T-helper 17 cell (primary cell): ENCODE data around the gene ISCU. TPM values are rescaled to one million over a fixed set of nuclear protein-coding genes. Genes with fewer than 3 reads are reported as not detected.

Experiments used
- ATAC-seq: fragments of 150-1000 bp; cut with Tn5 transposase; 2 replicates; pipeline ENCODE4 v1.10.0; 2021; ENCODE audit warnings: mild to moderate bottlenecking, moderate library complexity
- DNase-seq, 3 donors: peaks; one replicate each; pipeline versions ENCODE4 v3.0.0 to v3.0.0-alpha.2; 2020 to 2021
- H3K9me3 ChIP-seq: one replicate; pipeline ENCODE4 v1.7.0; 2013; ENCODE audit warnings: low read length, mild to moderate bottlenecking; ENCODE audit not compliant: control insufficient read depth, poor library complexity, severe bottlenecking
- H3K27ac Mint-ChIP-seq: one replicate; pipeline ENCODE4 v1.8.0; 2022; ENCODE audit warnings: mild to moderate bottlenecking, moderate library complexity, mixed read lengths
- H3K27me3 Mint-ChIP-seq: one replicate; pipeline ENCODE4 v1.8.0; 2022; ENCODE audit warnings: mixed read lengths
- H3K36me3 Mint-ChIP-seq: one replicate; pipeline ENCODE4 v1.8.0; 2022; ENCODE audit warnings: low read depth, mixed read lengths
- H3K4me1 Mint-ChIP-seq: one replicate; pipeline ENCODE4 v1.8.0; 2022; ENCODE audit warnings: mild to moderate bottlenecking, mixed read lengths
- H3K4me3 Mint-ChIP-seq: one replicate; pipeline ENCODE4 v1.8.0; 2022; ENCODE audit warnings: mild to moderate bottlenecking, moderate library complexity, mixed read lengths
- total RNA-seq, 4 donors: library from RNA in 2 of 4; stranded (reverse) in 2 of 4; gene quantifications; one replicate each; pipeline ENCODE4 v1.2.3 and lab custom pipeline; 2022 to 2026

ISCU gene
- total RNA-seq, 2 donors from 2014 or later, result 139 to 177 TPM

- Mint-ChIP-seq H3K36me3 (no peaks in the 10 kb centered on the region), H3K4me1 (peaks cover 8% of the 10 kb centered on the region), H3K4me3 (no peak overlapping the region), H3K27ac (no peak overlapping the region), H3K27me3 (no peaks in the 10 kb centered on the region)
- no peaks in the 10 kb centered on the region for H3K9me3 ChIP-seq
- ATAC-seq, result no peak
- DNase-seq, result no peak
Observed at GRCh38 chr12:108602209-108602705, 39.9 kb downstream of the ISCU start.

GRCh38 chr12:108602976-108603704 lies 40.7 kb downstream of the ISCU start:
- Mint-ChIP-seq H3K27me3 (no peaks in the 10 kb centered on the region), H3K4me1 (peaks cover 7% of the 10 kb centered on the region), H3K27ac (no peak overlapping the region), H3K36me3 (no peaks in the 10 kb centered on the region), H3K4me3 (no peak overlapping the region)
- DNase-seq (no peak), ATAC-seq (no peak)
- H3K9me3 ChIP-seq, result no peaks in the 10 kb centered on the region

GRCh38 chr12:108603743-108604142 lies 41.3 kb downstream of the ISCU start:
- Mint-ChIP-seq H3K4me1 (peaks cover 7% of the 10 kb centered on the region), H3K36me3 (no peaks in the 10 kb centered on the region), H3K27me3 (no peaks in the 10 kb centered on the region), H3K27ac (no peak overlapping the region), H3K4me3 (no peak overlapping the region)
- no peak for ATAC-seq
- no peak for DNase-seq
- no peaks in the 10 kb centered on the region for H3K9me3 ChIP-seq

- Mint-ChIP-seq H3K27ac (no peak overlapping the region), H3K4me3 (no peak overlapping the region), H3K27me3 (no peaks in the 10 kb centered on the region), H3K36me3 (no peaks in the 10 kb centered on the region), H3K4me1 (peaks cover 7% of the 10 kb centered on the region)
- H3K9me3 ChIP-seq, result no peaks in the 10 kb centered on the region
- DNase-seq (no peak), ATAC-seq (no peak)
Observed at GRCh38 chr12:108604208-108604941, 42.0 kb downstream of the ISCU start.

- Mint-ChIP-seq H3K4me3 (no peak overlapping the region), H3K27me3 (no peaks in the 10 kb centered on the region), H3K27ac (peak overlapping the region; percentile 56), H3K36me3 (no peaks in the 10 kb centered on the region), H3K4me1 (peaks cover 7% of the 10 kb centered on the region)
- no peak for DNase-seq
- no peaks in the 10 kb centered on the region for H3K9me3 ChIP-seq
- no peak for ATAC-seq
Observed at GRCh38 chr12:108605000-108605689, 42.7 kb downstream of the ISCU start.

GRCh38 chr12:108605690-108606406 lies 43.5 kb downstream of the ISCU start:
- no peak overlapping the region for H3K27ac Mint-ChIP-seq
- no peak for ATAC-seq
- no peaks in the 10 kb centered on the region for H3K27me3 Mint-ChIP-seq
- peaks cover 7% of the 10 kb centered on the region for H3K4me1 Mint-ChIP-seq
- no peak for DNase-seq
- H3K4me3 Mint-ChIP-seq, result no peak overlapping the region
- H3K36me3 Mint-ChIP-seq, result no peaks in the 10 kb centered on the region
- no peaks in the 10 kb centered on the region for H3K9me3 ChIP-seq

GRCh38 chr12:108606492-108606891 lies 44.1 kb downstream of the ISCU start:
- no peak for DNase-seq
- H3K4me3 Mint-ChIP-seq, result no peak overlapping the region
- no peaks in the 10 kb centered on the region for H3K27me3 Mint-ChIP-seq
- H3K36me3 Mint-ChIP-seq, result no peaks in the 10 kb centered on the region
- H3K4me1 Mint-ChIP-seq, result peaks cover 7% of the 10 kb centered on the region
- H3K27ac Mint-ChIP-seq, result no peak overlapping the region
- no peak for ATAC-seq
- H3K9me3 ChIP-seq, result no peaks in the 10 kb centered on the region

GRCh38 chr12:108607981-108608600 lies 45.7 kb downstream of the ISCU start:
- no peak overlapping the region for H3K27ac Mint-ChIP-seq
- no peak for ATAC-seq
- DNase-seq, result no peak
- H3K36me3 Mint-ChIP-seq, result no peaks in the 10 kb centered on the region
- no peaks in the 10 kb centered on the region for H3K9me3 ChIP-seq
- H3K4me1 Mint-ChIP-seq, result peaks cover 13% of the 10 kb centered on the region
- no peak overlapping the region for H3K4me3 Mint-ChIP-seq
- H3K27me3 Mint-ChIP-seq, result no peaks in the 10 kb centered on the region

GRCh38 chr12:108608616-108609015 lies 46.2 kb downstream of the ISCU start:
- Mint-ChIP-seq H3K4me1 (peaks cover 13% of the 10 kb centered on the region), H3K27ac (no peak overlapping the region), H3K4me3 (no peak overlapping the region), H3K36me3 (no peaks in the 10 kb centered on the region), H3K27me3 (no peaks in the 10 kb centered on the region)
- ATAC-seq (no peak), DNase-seq (no peak)
- no peaks in the 10 kb centered on the region for H3K9me3 ChIP-seq

- H3K4me1 Mint-ChIP-seq, result peaks cover 18% of the 10 kb centered on the region
- H3K27me3 Mint-ChIP-seq, result no peaks in the 10 kb centered on the region
- DNase-seq (no peak), ATAC-seq (no peak)
- no peaks in the 10 kb centered on the region for H3K36me3 Mint-ChIP-seq
- no peak overlapping the region for H3K4me3 Mint-ChIP-seq
- no peak overlapping the region for H3K27ac Mint-ChIP-seq
- no peaks in the 10 kb centered on the region for H3K9me3 ChIP-seq
Observed at GRCh38 chr12:108609537-108610335, 47.3 kb downstream of the ISCU start.

GRCh38 chr12:108610336-108610815 lies 48.0 kb downstream of the ISCU start:
- H3K36me3 Mint-ChIP-seq, result no peaks in the 10 kb centered on the region
- no peak for ATAC-seq
- DNase-seq, result no peak
- H3K27me3 Mint-ChIP-seq, result no peaks in the 10 kb centered on the region
- H3K4me1 Mint-ChIP-seq, result peaks cover 20% of the 10 kb centered on the region
- no peak overlapping the region for H3K27ac Mint-ChIP-seq
- no peaks in the 10 kb centered on the region for H3K9me3 ChIP-seq
- H3K4me3 Mint-ChIP-seq, result no peak overlapping the region
